Loucy (cell line): ENCODE results near the gene LHX4.

Experiments
- H2AFZ ChIP-seq: fragments of 200-600 bp; sonication (generic); 2 replicates; pipeline ENCODE4 v1.6.0; 2016; ENCODE audit warnings: antibody characterized with exemption, mild to moderate bottlenecking, low read length, moderate library complexity
- H3F3A ChIP-seq: fragments of 200-600 bp; 2 replicates; pipeline ENCODE4 v1.6.0; 2016; ENCODE audit warnings: antibody characterized with exemption, low read depth, mild to moderate bottlenecking
- H3K27me3 ChIP-seq: fragments of 200-600 bp; sonication (generic); 2 replicates; pipeline ENCODE4 v1.6.1; 2014; ENCODE audit warnings: low read length, mild to moderate bottlenecking; ENCODE audit not compliant: insufficient read depth, poor library complexity, severe bottlenecking
- H3K36me3 ChIP-seq: fragments of 200-600 bp; sonication (generic); 2 replicates; pipeline ENCODE4 v1.6.1; 2016; ENCODE audit warnings: low read length; ENCODE audit not compliant: insufficient read depth
- H3K4me1 ChIP-seq: fragments of 200-600 bp; sonication (generic); 2 replicates; pipeline ENCODE4 v1.5.1; 2014; ENCODE audit warnings: low read length, mild to moderate bottlenecking; ENCODE audit not compliant: insufficient read depth, poor library complexity, severe bottlenecking
- H3K4me2 ChIP-seq: fragments of 200-600 bp; sonication (generic); 2 replicates; pipeline ENCODE4 v1.6.0; 2014; ENCODE audit warnings: antibody characterized with exemption, low read length, low read depth, mild to moderate bottlenecking; ENCODE audit not compliant: poor library complexity, severe bottlenecking
- H3K4me3 ChIP-seq: fragments of 200-600 bp; sonication (generic); 2 replicates; pipeline ENCODE4 v1.5.1; 2014; ENCODE audit warnings: low read length, mild to moderate bottlenecking, mixed read lengths; ENCODE audit not compliant: poor library complexity, severe bottlenecking
- H3K79me2 ChIP-seq: fragments of 200-600 bp; sonication (generic); 2 replicates; pipeline ENCODE4 v1.6.1; 2014; ENCODE audit warnings: low read length; ENCODE audit not compliant: insufficient read depth
- H3K9ac ChIP-seq: fragments of 200-600 bp; sonication (generic); 2 replicates; pipeline ENCODE4 v1.6.0; 2014; ENCODE audit warnings: mild to moderate bottlenecking, low read depth, low read length, moderate library complexity; ENCODE audit not compliant: poor library complexity, severe bottlenecking
- H3K9me2 ChIP-seq: fragments of 200-600 bp; sonication (generic); replicated peaks from 2 replicates; pipeline ENCODE4 v1.6.1; 2016; ENCODE audit warnings: low read depth, low read length, mixed read lengths
- H3K9me3 ChIP-seq: fragments of 200-600 bp; sonication (generic); 2 replicates; pipeline ENCODE4 v1.6.1; 2014; ENCODE audit warnings: mild to moderate bottlenecking, antibody characterized with exemption, low read length, low read depth; ENCODE audit not compliant: insufficient read depth
- H4K20me1 ChIP-seq: fragments of 200-600 bp; sonication (generic); 2 replicates; pipeline ENCODE4 v1.6.0; 2014; ENCODE audit warnings: antibody characterized with exemption, low read length, mild to moderate bottlenecking; ENCODE audit not compliant: insufficient read depth, poor library complexity, severe bottlenecking
- CTCF ChIP-seq: fragments of 200-600 bp; sonication (generic); conservative IDR thresholded peaks from 2 replicates; pipeline ENCODE4 v1.5.1; 2014; ENCODE audit warnings: mild to moderate bottlenecking, antibody characterized with exemption, low read length
- EZH2phosphoT487 ChIP-seq: fragments of 200-600 bp; IDR thresholded peaks from 2 replicates; pipeline ENCODE4 v1.6.1; 2018; ENCODE audit warnings: antibody characterized with exemption, mild to moderate bottlenecking, moderate library complexity, borderline replicate concordance

The LHX4 gene

GRCh38 chr1:180327089-180327488 lies 97.0 kb downstream of the LHX4 start:
- no peak for TF ChIP-seq CTCF
- TF ChIP-seq EZH2phosphoT487, result no peak
- Histone ChIP-seq H3K9ac (no peak overlapping the region), H3K36me3 (peaks cover 4% of the 10 kb centered on the region; the same call in 1 of the 2 replicates), H3K4me1 (no peaks in the 10 kb centered on the region), H2AFZ (no peak overlapping the region), H3K9me2 (no peaks in the 10 kb centered on the region), H3K9me3 (peaks cover 7% of the 10 kb centered on the region; the same call in 1 of the 2 replicates), H3F3A (no peaks in the 10 kb centered on the region), H3K4me2 (no peak overlapping the region), H4K20me1 (no peaks in the 10 kb centered on the region), H3K79me2 (peaks cover 36% of the 10 kb centered on the region), H3K4me3 (no peak overlapping the region), H3K27me3 (no peaks in the 10 kb centered on the region)
